ENCODE data around the gene BRD4.

Gene BRD4

DNA sequence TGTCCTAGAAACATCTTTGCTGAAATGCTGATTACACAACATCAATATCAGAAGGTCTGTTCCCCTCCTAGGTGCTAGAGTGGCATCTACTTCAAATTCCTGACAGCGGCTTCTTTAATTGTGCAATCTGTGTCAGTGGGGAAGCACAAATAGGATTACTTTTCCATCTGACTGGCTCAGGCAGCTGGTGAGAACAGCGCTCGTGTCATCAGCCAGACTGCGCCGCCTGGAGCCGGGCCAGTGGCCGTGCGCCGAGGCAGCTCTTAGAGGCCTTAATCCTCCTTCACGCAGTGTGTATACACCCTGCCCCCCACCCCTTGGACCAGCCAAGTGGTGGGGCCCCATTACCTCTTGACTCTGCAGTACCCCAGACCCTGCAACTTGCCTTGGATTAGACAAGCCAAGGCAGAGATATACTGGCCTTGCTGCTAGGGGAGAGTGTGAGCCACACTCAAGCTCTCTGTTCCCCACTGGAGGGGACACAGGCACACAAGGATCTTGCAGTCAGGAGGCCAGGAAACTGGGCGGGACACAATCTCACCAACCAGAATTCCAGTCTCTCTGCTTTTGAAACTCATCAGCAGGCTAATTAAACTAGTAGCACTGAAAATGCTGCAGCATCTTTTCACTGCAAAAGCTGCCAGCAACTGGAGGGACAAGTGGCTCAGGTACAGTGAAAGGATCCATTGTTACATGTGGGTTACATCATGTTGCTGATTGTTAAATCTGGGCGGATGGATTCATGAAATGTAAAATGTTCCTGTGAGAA, 51.2 kb downstream of the BRD4 start:
- Histone ChIP-seq H3K4me3 (peak overlapping the region; percentile 43), H3K27ac (peak overlapping the region; percentile 64 to 78)
- TF ChIP-seq, protein P1, sequence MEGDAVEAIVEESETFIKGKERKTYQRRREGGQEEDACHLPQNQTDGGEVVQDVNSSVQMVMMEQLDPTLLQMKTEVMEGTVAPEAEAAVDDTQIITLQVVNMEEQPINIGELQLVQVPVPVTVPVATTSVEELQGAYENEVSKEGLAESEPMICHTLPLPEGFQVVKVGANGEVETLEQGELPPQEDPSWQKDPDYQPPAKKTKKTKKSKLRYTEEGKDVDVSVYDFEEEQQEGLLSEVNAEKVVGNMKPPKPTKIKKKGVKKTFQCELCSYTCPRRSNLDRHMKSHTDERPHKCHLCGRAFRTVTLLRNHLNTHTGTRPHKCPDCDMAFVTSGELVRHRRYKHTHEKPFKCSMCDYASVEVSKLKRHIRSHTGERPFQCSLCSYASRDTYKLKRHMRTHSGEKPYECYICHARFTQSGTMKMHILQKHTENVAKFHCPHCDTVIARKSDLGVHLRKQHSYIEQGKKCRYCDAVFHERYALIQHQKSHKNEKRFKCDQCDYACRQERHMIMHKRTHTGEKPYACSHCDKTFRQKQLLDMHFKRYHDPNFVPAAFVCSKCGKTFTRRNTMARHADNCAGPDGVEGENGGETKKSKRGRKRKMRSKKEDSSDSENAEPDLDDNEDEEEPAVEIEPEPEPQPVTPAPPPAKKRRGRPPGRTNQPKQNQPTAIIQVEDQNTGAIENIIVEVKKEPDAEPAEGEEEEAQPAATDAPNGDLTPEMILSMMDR (IDR thresholded peaks at IDR 0.05), result no peak
- DNase-seq (ENCODE audit: low spot score), result peak; percentile 87

DNA sequence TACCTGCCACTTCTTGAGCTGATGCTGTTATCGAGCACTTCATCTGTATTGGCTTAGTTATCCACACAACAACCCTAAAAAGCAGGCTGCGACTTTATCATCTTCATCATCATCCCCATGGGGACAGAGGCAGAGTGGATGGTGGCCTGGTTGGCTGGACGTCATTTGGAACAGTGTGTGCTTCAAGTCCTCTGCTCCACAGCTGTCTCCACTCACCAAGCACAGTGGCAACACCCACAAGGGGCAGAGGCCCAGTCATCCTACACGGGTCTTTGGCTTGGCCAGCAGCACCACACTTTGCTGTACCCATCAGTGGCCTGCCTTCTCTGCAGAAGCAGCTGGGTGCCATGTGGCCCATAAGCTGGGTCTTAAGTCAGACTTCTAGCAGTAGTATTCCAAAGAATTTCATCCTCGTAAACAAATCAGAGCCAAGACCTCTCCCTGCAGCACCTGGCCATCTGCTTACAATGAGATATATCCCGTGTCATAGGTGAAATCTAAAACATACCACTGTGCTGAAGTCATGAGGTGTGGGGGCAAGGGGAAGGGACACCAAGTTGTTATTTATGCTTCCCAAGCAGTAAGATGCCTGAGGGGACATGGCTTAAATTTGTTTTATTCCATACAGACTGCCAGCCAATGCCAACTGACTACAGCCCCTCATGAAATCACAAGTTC, 52.2 kb downstream of the BRD4 start:
- H3K4me3 ChIP-seq, result peak overlapping the region; percentile 43
- peak; percentile 88 for DNase-seq (ENCODE audit: low spot score)
- TF ChIP-seq, protein P1 (IDR thresholded peaks at IDR 0.05), result no peak
- H3K27ac ChIP-seq, result peak overlapping the region; percentile 64 to 78

DNA sequence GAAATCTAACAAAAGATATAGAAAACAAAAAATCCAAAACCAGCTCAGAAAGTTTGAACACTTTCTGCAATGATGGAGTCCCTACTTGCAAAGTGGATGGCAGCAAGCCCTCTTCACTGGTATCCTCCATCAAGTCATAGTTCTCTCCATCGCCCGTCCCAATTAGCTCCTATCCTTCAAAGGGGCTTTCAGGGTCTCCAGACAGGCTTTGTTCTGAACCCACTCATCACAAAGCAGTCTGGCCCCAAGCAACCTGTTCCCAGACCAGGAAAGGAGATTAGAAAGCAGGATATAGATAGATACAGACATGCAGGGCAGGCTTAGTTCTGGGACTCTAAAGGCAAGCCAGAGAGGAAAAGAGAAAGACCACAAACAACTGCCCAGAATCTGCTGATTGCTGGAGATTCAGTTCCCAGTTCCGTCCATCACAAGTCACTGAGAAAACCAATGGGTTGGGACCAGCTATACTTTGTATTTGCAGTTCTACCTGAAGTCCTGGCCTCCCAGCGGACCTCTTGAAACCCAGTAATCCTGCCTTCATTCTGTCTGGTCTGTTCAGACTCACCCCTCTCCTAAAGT, 52.9 kb downstream of the BRD4 start:
- peak overlapping the region; percentile 64 to 78 for H3K27ac ChIP-seq
- no peak for DNase-seq (ENCODE audit: low spot score)
- TF ChIP-seq, protein P1 (IDR thresholded peaks at IDR 0.05), result no peak
- H3K4me3 ChIP-seq, result peak overlapping the region; percentile 43

DNA sequence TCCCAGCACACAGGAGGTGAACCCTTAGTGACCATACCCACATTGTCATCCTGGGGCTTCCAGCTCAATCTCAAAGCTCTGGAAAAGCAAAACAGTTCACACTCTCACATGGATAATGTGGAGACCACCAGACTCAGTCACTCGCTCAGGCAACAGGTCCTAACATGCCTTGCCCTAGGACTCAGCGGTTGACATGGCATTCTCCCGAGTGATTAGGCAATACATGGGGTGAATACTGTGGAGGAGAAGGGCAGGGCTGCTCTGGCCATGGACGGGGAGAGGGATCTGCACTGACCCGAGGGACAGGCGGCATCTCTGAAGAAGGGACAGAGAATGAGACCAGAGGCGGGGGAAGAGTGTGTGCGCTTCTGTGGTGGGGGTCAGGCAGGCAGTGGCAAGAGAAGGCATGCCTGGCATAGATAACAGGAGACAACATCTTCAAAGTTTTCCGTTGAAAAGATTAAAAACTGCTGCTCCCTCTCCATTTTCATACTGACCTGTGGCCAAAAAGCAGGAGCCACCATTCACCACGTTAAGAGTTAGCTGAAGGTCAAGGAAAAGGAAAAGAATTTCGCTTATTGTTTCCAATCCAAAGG, 55.6 kb downstream of the BRD4 start:
- Histone ChIP-seq H3K27ac (peak overlapping the region in 1 of 2 donors; percentile 15), H3K4me3 (peak overlapping the region; percentile 11)
- DNase-seq (ENCODE audit: low spot score), result no peak
- TF ChIP-seq, protein P1 (IDR thresholded peaks at IDR 0.05), result no peak

DNA sequence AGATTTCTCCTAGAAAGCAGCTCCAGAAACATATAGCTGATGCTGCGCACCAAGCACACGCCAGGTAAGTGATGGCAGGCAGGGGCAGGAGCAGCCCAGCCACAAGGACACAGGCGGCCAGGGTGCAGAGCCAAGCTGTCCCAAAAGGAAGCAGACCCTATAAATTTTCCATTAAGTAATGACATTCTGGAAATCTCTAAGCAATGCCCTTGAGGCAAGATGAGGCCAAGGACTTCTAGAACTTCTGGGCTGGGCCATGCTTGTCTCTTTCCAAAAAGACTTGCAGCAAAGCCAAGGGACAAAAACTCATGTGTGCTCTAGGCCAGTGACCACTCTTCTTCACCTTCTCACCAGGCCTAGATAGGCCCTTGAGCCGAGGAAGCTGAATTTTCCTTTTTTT, 57.9 kb downstream of the BRD4 start:
- TF ChIP-seq, protein P1 (IDR thresholded peaks at IDR 0.05), result no peak
- peak overlapping the region in 1 of 2 donors; percentile 63 for H3K27ac ChIP-seq
- no peak overlapping the region for H3K4me3 ChIP-seq
- no peak for DNase-seq (ENCODE audit: low spot score)

DNA sequence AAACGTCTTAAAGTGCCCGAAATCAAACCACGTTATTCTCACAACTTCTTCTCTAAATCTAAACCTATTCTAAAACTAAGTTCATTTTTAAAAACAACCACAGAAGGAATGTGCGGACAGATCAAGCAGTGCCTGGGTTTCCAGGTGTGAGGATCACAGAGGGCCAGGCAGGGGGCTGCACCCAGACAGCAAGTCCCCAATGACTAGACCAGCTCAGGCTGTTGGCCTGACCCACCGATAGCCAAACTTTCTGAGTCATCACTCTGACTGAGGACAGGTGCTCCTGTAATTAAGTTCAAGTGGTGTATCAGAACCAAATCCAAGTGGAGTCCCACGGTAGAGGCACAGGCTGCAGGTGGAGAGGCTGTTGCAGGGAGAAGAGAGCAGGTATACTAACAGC, 62.5 kb downstream of the BRD4 start:
- TF ChIP-seq, protein P1 (IDR thresholded peaks at IDR 0.05), result no peak
- no peak for DNase-seq (ENCODE audit: low spot score)
- H3K4me3 ChIP-seq, result no peak overlapping the region
- H3K27ac ChIP-seq, result peak overlapping the region in 1 of 2 donors; percentile 15

Data from coronary artery (tissue), 2 donors.